GM19238 (cell line): ENCODE data around the gene DYNC1I1.

ENCODE experiments used
- DNase-seq: peaks from one replicate; pipeline ENCODE4 v3.0.0; 2011; ENCODE audit warnings: low spot score; ENCODE audit not compliant: insufficient read length

Gene DYNC1I1

DNA sequence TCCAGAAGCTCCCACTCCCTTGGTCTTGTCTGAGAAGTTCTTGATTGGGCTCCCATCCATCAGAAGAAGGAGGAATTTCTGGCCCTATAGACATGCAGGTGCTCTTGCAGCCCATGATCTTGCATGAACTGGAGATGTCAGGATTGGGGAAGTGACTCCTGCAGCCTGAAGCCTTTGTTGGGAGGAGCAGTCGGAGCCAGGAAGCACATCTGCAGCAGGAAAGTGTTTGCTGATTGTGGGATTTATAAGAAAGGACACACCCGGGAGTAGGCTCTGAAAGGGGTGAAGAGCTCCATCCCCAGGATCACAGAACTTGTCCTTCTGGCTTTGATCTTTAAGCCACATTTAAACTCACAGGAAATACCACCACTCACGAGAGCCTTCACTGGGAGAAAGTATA, 185.2 kb downstream of the DYNC1I1 start:
- no peak for DNase-seq

DNA sequence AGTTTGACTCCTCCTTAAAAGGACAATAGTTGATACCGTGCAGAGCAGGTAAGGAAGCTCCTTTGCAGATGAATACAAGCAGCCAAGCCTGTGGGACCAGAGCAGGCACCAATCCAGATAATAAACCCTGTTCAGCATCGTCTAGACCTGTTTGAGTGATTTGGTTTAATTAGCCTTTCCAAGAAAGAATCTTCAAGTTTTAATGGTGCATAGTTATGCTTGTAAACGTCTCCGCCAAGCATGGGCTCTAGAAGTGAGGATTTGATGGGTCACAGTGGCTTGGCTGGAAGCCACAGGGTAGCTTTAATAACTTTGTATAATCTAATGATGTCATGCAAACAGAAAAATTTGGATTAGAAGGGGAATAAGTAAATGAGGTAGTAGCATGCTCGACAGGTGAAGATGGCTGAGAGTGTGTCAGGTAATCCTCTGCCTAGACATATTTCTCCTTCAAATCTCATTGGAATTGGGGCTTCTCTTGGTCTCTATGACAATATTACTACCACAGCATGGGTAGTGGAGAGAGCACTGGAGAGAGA, 188.4 kb downstream of the DYNC1I1 start:
- DNase-seq: no peak

DNA sequence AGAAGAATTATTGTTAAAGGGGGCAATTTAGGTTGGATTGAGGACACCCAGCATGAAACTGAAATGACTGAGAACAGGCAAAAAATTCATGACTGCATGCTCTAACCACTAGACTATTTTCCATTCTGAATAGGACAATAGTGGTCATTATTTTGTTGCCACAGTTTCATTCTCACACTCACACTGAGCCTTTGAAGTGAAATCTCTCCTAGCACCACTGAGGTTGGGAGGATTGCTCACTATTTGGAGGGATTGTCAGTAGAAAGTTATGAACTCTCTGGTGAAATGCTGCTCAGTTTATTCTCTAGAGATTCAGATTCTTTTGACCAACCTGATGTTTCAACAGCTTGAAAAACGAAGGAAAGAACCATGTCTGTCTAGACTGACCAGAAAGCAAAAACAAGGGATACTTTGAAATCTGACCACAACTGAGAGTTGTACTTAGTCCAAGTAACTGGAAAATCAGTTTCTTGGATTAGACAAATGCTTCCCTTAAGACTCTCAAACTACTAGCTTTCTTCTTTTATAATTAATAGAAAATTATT, 191.2 kb downstream of the DYNC1I1 start:
- no peak for DNase-seq

GRCh38 chr7:95971716-95972115, 199.4 kb downstream of the DYNC1I1 start:
- no peak for DNase-seq

- DNase-seq: no peak
Observed at GRCh38 chr7:95972523-95972922, 200.2 kb downstream of the DYNC1I1 start.

GRCh38 chr7:95974108-95974507, 201.8 kb downstream of the DYNC1I1 start:
- DNase-seq: no peak

DNA sequence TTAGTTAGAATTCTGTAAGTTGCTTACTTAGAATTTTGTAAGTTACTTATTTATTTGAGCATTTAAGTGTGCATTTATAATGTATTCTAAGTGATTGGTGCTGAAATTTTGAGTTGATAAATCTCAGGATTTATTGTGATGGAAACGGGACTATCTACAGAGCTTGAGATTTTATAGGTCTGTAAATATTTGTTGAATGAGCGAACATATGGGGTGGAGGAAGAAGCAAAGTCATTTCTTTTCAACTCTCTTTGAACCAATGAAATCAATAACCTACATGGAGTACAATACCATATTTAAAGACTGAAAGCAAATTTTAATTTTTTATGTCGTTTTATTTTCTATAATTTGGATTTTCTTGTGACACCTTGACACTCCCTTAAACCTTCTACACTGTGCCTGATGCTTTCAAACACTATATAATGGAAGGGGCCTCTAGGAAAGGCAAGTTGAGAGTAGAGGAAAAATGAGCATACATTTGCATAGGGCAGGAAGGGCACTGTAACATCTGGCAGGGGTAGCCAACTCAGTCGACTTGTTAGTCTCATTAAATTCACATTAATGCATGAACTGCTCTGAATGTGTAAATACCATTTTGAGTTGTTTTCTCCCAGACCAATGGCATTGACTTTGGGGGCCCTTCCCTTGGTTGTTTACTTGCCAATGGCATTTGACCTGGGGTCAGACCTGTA, 204.2 kb downstream of the DYNC1I1 start:
- DNase-seq: no peak

DNA sequence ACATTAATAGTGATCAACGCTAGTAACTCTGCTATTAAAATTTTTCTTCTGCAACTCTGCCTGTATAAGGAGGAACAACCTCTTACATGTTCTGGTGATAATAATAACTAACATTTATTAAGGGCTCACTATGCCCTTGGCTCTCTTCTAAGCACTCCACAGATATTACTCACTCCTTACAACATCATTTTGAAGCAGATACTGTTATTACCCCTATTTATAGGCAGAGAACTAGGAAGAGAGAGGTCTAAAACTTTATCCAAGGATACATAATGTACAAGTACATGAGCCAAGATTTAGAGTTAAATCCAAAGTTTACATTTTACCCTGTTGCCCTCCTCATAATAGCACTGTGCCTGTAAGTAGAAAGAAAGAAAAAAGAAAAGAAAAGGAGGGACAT, 205.6 kb downstream of the DYNC1I1 start:
- DNase-seq: no peak

- DNase-seq: no peak
Observed at GRCh38 chr7:95980167-95980566, 207.8 kb downstream of the DYNC1I1 start.

- no peak for DNase-seq
Observed at GRCh38 chr7:95980706-95981105, 208.4 kb downstream of the DYNC1I1 start.

GRCh38 chr7:95986178-95986764, 213.9 kb downstream of the DYNC1I1 start:
- DNase-seq: no peak

DNA sequence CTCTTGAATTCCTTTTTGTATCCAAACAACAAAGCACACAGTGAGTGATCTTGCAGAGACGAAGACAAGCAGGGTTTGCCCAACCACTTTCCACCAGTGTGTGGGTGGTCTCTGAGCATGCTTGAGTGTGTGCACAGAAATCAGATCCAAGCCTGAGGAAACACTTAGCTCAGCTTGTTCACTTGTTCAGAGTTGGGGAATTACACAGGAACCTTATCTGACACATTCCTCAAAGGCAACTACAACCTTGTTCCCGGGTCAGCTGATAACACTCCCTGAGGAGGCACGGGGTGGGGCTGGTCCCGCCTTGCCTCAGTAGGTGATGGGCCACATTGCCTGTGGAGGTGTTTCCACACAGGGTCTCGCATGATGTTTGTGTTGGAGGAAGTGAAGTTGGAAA, 216.9 kb downstream of the DYNC1I1 start:
- no peak for DNase-seq

DNA sequence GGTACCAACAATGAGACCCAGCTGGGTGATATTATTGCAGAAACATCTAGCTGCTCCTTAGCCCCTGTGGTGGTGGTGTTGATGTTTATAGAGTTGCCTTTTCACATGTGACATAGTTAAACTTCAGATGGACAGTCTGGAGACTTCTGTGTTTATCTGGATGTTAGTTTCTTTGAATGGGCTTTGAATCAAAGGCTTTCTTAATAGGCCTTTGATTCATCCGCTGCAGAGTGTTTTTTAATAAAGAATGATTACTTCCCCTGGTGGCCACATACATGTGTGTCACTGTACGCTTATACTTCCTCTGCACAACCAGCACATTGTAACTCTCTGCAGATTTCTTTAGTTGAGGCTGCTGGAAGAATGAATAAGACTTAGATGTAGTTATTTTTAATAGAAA, 221.0 kb downstream of the DYNC1I1 start:
- no peak for DNase-seq

DNA sequence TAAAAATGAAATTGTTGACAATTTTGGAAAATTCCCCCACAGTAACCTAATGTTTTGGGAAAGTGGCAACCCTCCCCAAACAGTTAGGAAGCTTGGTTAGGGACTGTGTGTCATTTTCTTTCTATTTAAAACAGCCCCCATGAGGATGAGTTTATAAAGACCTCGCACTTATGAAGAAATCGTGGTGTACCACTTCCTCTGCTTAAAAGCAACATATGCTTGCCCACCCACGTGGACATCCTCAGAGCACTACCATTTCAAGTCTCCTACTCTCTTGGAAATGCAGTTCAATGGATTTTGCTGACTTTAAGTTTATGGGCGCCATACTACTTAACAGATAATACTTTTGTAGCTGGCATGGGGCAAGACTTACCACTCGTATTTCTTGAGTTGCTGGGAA, 223.8 kb downstream of the DYNC1I1 start:
- no peak for DNase-seq

GRCh38 chr7:95996886-95997285, 224.5 kb downstream of the DYNC1I1 start:
- DNase-seq: no peak

DNA sequence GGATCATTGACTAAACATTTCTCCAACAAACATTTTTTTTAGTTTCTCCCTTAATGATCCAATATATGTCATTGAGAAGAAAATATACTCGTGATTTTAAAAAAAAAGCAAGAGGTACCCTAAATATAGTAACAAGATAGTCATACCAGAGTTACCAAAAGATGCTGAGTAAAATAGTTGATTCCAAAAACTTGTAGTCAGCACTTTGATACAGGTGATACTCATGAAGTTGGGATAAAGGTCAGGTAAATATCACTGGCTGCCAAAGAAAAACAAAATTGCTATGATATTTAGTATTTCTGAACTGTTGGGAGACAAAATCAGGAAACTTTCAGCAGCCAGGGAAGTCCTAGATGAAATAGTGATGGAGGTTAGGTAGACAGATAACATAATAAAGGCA, 225.3 kb downstream of the DYNC1I1 start:
- no peak for DNase-seq

DNA sequence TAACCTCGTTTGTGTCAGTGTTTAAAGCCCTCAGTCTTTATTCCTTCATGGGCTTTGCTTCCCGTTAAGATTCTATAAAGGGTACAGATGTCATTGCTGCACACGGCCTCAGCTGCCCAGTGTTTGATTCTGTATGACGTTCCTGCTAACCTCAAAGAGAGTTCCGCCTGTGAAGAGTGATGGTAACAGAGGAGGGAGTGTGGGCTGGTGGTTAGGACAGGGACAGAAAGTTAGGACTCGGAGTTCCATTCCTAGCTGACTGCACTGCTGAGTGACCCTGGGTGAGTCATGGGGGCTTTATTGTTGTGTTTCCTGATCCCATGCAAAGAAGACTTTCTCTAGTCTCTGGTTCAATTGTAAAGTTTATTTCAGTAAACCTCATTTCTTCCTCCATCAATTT, 227.1 kb downstream of the DYNC1I1 start:
- no peak for DNase-seq

DNA sequence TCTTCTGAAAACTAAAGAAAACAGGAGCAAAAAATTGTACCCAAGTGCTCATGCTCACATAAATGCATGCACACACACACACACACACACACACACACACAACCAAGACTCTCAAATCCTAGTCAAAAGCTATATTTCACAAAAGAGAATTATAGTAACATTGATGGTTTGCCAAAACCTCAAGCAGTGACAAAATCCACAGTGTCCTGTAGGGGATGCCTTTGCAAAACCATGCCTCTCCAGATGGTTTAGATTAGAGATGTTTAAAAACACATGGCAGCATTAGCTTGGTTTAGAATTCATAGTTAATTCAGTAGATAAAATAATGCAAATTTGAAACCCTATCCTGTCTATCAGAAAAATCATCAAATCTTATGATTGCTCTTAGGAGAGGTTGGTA, 232.2 kb downstream of the DYNC1I1 start:
- DNase-seq: no peak

GRCh38 chr7:96005271-96005670, 232.9 kb downstream of the DYNC1I1 start:
- DNase-seq: no peak

DNA sequence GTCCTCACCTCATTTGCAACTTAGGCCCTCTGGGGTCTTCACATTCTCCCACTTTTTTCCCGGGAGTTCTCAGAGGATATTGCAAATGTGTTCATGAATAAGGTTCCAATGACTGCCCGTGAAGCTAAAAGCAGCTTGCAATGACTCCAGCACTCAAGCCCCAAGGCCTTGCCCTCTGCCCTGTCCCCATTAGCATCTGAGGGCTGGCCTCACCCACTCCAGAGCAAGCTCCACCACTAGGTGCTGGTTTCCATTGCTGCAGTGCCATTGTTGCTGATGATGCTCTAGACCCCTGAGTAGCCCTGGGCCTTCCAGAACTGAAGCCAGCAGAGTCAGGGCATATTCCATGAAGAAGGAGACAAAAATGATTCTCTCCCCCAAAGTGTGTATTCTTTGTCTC, 236.8 kb downstream of the DYNC1I1 start:
- DNase-seq: no peak

- DNase-seq: no peak
Observed at GRCh38 chr7:96013836-96014235, 241.5 kb downstream of the DYNC1I1 start.

GRCh38 chr7:96014617-96015016, 242.3 kb downstream of the DYNC1I1 start:
- DNase-seq: no peak

- no peak for DNase-seq
Observed at GRCh38 chr7:96016056-96016586, 243.8 kb downstream of the DYNC1I1 start.
